MM.1S (cell line): Measurements from ENCODE around the gene BCR.

Experiments used
- DNase-seq: peaks from one replicate; pipeline ENCODE4 v3.0.0-alpha.2; 2015
- H2AFZ ChIP-seq: fragments of 300-600 bp; sonication (generic); 2 replicates; pipeline ENCODE4 v1.6.0; 2016; ENCODE audit warnings: antibody characterized with exemption, low read length
- H3F3A ChIP-seq: fragments of 300-600 bp; sonication (generic); 2 replicates; pipeline ENCODE4 v1.6.1; 2016; ENCODE audit warnings: mild to moderate bottlenecking, antibody characterized with exemption, low read length, moderate library complexity, mixed read lengths; ENCODE audit not compliant: insufficient read depth
- H3K27ac ChIP-seq: fragments of 300-600 bp; sonication (generic); 2 replicates; pipeline ENCODE4 v1.5.1; 2016; ENCODE audit warnings: mild to moderate bottlenecking, low read length
- H3K27me3 ChIP-seq: fragments of 300-600 bp; sonication (generic); replicated peaks from 2 replicates; pipeline ENCODE4 v1.6.0; 2016; ENCODE audit warnings: low read length; ENCODE audit not compliant: insufficient read depth
- H3K36me3 ChIP-seq: fragments of 300-600 bp; sonication (generic); replicated peaks from 2 replicates; pipeline ENCODE4 v1.6.1; 2016; ENCODE audit warnings: mild to moderate bottlenecking, low read length, mixed read lengths; ENCODE audit not compliant: insufficient read depth
- H3K4me1 ChIP-seq: fragments of 300-600 bp; sonication (generic); 2 replicates; pipeline ENCODE4 v1.6.1; 2016; ENCODE audit warnings: low read length, mixed read lengths
- H3K4me2 ChIP-seq: fragments of 300-600 bp; sonication (generic); 2 replicates; pipeline ENCODE4 v1.6.0; 2016; ENCODE audit warnings: low read depth, low read length
- H3K4me3 ChIP-seq: fragments of 300-600 bp; sonication (generic); 2 replicates; pipeline ENCODE4 v1.5.1; 2016; ENCODE audit warnings: low read length, mixed read lengths
- H3K79me2 ChIP-seq: fragments of 300-600 bp; sonication (generic); 2 replicates; pipeline ENCODE4 v1.6.1; 2016; ENCODE audit warnings: mixed run types, low read length, mixed read lengths
- H3K9ac ChIP-seq: fragments of 300-600 bp; sonication (generic); 2 replicates; pipeline ENCODE4 v1.6.1; 2016; ENCODE audit warnings: low read length, mixed read lengths
- H3K9me2 ChIP-seq: fragments of 300-600 bp; sonication (generic); replicated peaks from 2 replicates; pipeline ENCODE4 v1.6.1; 2016; ENCODE audit warnings: mild to moderate bottlenecking, low read length, mixed read lengths; ENCODE audit not compliant: insufficient read depth
- H3K9me3 ChIP-seq: fragments of 300-600 bp; sonication (generic); replicated peaks from 2 replicates; pipeline ENCODE4 v1.6.1; 2016; ENCODE audit warnings: mild to moderate bottlenecking, low read length, mixed read lengths; ENCODE audit not compliant: insufficient read depth
- H4K20me1 ChIP-seq: fragments of 300-600 bp; sonication (generic); 2 replicates; pipeline ENCODE4 v1.6.1; 2016; ENCODE audit warnings: mild to moderate bottlenecking, low read length, moderate library complexity, mixed read lengths; ENCODE audit not compliant: insufficient read depth
- EZH2 ChIP-seq: fragments of 300-600 bp; sonication (generic); optimal IDR thresholded peaks from 2 replicates; pipeline ENCODE3; 2017; ENCODE audit warnings: low read depth, mild to moderate bottlenecking, antibody characterized with exemption, low read length, mixed read lengths
- EZH2phosphoT487 ChIP-seq: fragments of 300-600 bp; sonication (generic); IDR thresholded peaks from 2 replicates; pipeline ENCODE4 v1.6.1; 2018; ENCODE audit warnings: antibody characterized with exemption, low read length
- TF ChIP-seq, protein P1 (sequence below): fragments of 300-600 bp; sonication (generic); IDR thresholded peaks from 2 replicates; pipeline ENCODE4 v1.5.1; 2016; ENCODE audit warnings: antibody characterized with exemption, low read length, mixed read lengths

The BCR gene

GRCh38 chr22:23144932-23145877 lies 35.1 kb upstream of the BCR start, which contains the start of gene RAB36:
TSS of gene RAB36 (plus strand) at chr22:23145477. CDS start at chr22:23146617, 1,140 bp downstream.
- peak within 1 kb of the TSS; percentile 82 for H3K9ac ChIP-seq
- H4K20me1 ChIP-seq: no peaks in the 10 kb centered on the region
- H2AFZ ChIP-seq: peak within 1 kb of the TSS; percentile 52
- peaks cover 41% of the 10 kb centered on the region for H3K4me1 ChIP-seq
- H3K27ac ChIP-seq: peak within 1 kb of the TSS; percentile 71
- H3F3A ChIP-seq: peaks cover 14% of the 10 kb centered on the region
- H3K36me3 ChIP-seq: no peaks in the 10 kb centered on the region
- H3K27me3 ChIP-seq: no peaks in the 10 kb centered on the region
- DNase-seq: peak; percentile 100
- H3K9me2 ChIP-seq: no peaks in the 10 kb centered on the region
- peak within 1 kb of the TSS; percentile 86 for H3K4me2 ChIP-seq
- H3K9me3 ChIP-seq: no peaks in the 10 kb centered on the region
- peak within 1 kb of the TSS; percentile 71 for H3K4me3 ChIP-seq
- peaks cover 19% of the 10 kb centered on the region for H3K79me2 ChIP-seq
- TF ChIP-seq EZH2 (no peak), EZH2phosphoT487 (no peak)
- TF ChIP-seq, protein P1, sequence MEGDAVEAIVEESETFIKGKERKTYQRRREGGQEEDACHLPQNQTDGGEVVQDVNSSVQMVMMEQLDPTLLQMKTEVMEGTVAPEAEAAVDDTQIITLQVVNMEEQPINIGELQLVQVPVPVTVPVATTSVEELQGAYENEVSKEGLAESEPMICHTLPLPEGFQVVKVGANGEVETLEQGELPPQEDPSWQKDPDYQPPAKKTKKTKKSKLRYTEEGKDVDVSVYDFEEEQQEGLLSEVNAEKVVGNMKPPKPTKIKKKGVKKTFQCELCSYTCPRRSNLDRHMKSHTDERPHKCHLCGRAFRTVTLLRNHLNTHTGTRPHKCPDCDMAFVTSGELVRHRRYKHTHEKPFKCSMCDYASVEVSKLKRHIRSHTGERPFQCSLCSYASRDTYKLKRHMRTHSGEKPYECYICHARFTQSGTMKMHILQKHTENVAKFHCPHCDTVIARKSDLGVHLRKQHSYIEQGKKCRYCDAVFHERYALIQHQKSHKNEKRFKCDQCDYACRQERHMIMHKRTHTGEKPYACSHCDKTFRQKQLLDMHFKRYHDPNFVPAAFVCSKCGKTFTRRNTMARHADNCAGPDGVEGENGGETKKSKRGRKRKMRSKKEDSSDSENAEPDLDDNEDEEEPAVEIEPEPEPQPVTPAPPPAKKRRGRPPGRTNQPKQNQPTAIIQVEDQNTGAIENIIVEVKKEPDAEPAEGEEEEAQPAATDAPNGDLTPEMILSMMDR: no peak

GRCh38 chr22:23145878-23146470 lies 34.3 kb upstream of the BCR start:
- no peak for DNase-seq
- Histone ChIP-seq H3K4me2 (peak overlapping the region; percentile 82), H2AFZ (peak overlapping the region; percentile 52; the same call in 1 of the 2 replicates), H3K9ac (peak overlapping the region; percentile 82), H3F3A (peaks cover 6% of the 10 kb centered on the region; the same call in 1 of the 2 replicates), H3K79me2 (peaks cover 16% of the 10 kb centered on the region; the same call in 1 of the 2 replicates), H3K9me3 (no peaks in the 10 kb centered on the region), H3K27me3 (no peaks in the 10 kb centered on the region), H4K20me1 (no peaks in the 10 kb centered on the region), H3K9me2 (no peaks in the 10 kb centered on the region), H3K4me3 (peak overlapping the region; percentile 71), H3K4me1 (peaks cover 33% of the 10 kb centered on the region), H3K27ac (peak overlapping the region; percentile 49; the same call in 1 of the 2 replicates), H3K36me3 (no peaks in the 10 kb centered on the region)
- TF ChIP-seq, protein P1: no peak
- TF ChIP-seq EZH2phosphoT487: no peak
- no peak for TF ChIP-seq EZH2

DNA sequence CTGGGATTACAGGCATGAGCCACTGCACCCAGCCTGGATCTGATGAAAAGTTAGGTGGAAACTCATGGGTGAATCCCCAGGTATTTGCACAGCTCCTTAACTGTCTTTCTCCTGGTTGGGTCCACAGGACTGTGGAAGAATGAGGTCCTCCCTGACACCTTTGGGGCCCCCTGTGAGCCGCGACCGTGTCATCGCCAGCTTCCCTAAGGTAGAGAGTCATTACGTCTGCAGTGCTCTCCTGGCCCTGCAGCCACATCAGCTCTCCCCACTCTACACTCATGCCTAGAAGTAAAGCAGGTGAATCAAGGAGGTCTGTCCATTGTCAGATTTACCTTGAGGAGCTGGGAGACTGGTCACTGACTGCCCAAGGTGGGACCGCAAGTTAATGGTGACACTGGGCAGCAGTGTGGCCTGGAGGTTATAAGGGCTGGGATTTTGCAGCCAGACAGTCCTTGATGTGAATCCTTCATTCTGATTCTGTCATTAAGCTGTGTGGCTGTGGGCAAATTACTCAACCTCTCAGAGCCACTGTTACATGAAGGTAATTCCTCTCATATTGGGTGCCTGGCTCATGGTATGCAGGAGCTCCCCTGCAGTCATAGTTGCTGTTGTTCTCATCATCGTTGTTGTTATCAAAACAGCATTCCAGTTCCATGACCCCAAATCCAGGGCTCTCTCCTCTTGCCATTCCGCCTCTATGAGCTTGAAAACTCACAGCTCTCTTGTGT lies 33.7 kb upstream of the BCR start:
- Histone ChIP-seq H3K9me3 (no peaks in the 10 kb centered on the region), H2AFZ (no peak overlapping the region), H3K4me1 (peaks cover 26% of the 10 kb centered on the region), H3K9ac (peak overlapping the region; percentile 82; the same call in 1 of the 2 replicates), H3K9me2 (no peaks in the 10 kb centered on the region), H3K79me2 (peaks cover 16% of the 10 kb centered on the region; the same call in 1 of the 2 replicates), H3K36me3 (no peaks in the 10 kb centered on the region), H3K4me3 (no peak overlapping the region), H3K27ac (no peak overlapping the region; the same call in 1 of the 2 replicates), H3K27me3 (no peaks in the 10 kb centered on the region), H3F3A (peaks cover 4% of the 10 kb centered on the region; the same call in 1 of the 2 replicates), H4K20me1 (no peaks in the 10 kb centered on the region), H3K4me2 (peak overlapping the region; percentile 82; the same call in 1 of the 2 replicates)
- TF ChIP-seq EZH2phosphoT487 (no peak), EZH2 (no peak)
- TF ChIP-seq, protein P1: no peak
- DNase-seq: no peak
